WTC11 (cell line): ENCODE data around the gene OVOL1.
"Not testable (repeated sequence)": the region's sequence is repeated elsewhere in the genome, so short reads cannot be mapped to it uniquely, and the experiment has no call there.

Source experiments
- ETV6 ChIP-seq: sonication (generic); formaldehyde crosslinking; IDR thresholded peaks from 2 replicates; pipeline ENCODE4 v1.8.1; 2022; ENCODE audit warnings: mild to moderate bottlenecking, missing genetic modification reagents
- MYBL2 ChIP-seq: sonication (generic); formaldehyde crosslinking; IDR thresholded peaks from 2 replicates; pipeline ENCODE4 v1.8.1; 2023; ENCODE audit warnings: mild to moderate bottlenecking, moderate library complexity, missing genetic modification reagents
- NFE2L1 ChIP-seq: sonication (generic); formaldehyde crosslinking; IDR thresholded peaks from 2 replicates; pipeline ENCODE4 v1.8.1; 2023; ENCODE audit warnings: missing genetic modification reagents
- NR3C1 ChIP-seq: sonication (generic); formaldehyde crosslinking; conservative IDR thresholded peaks from 2 replicates; pipeline ENCODE4 v1.8.1; 2023; ENCODE audit warnings: low read depth, mild to moderate bottlenecking, missing genetic modification reagents
- TEAD1 ChIP-seq: sonication (generic); formaldehyde crosslinking; IDR thresholded peaks from 2 replicates; pipeline ENCODE4 v1.8.0; 2022; ENCODE audit warnings: mild to moderate bottlenecking, missing genetic modification reagents
- ZMAT4 ChIP-seq: fragments of 250-450 bp; sonication (Bioruptor Pico); IDR thresholded peaks from 2 replicates; pipeline ENCODE4 v1.9.0; 2021; ENCODE audit warnings: mild to moderate bottlenecking
- ZNF121 ChIP-seq: sonication (generic); formaldehyde crosslinking; IDR thresholded peaks from 2 replicates; pipeline ENCODE4 v1.8.0; 2023; ENCODE audit warnings: missing genetic modification reagents
- TF ChIP-seq, protein P1 (sequence below): fragments of 200-600 bp; IDR thresholded peaks from 2 replicates; pipeline ENCODE4 v1.8.0; 2022; ENCODE audit warnings: antibody characterized with exemption

DNA sequence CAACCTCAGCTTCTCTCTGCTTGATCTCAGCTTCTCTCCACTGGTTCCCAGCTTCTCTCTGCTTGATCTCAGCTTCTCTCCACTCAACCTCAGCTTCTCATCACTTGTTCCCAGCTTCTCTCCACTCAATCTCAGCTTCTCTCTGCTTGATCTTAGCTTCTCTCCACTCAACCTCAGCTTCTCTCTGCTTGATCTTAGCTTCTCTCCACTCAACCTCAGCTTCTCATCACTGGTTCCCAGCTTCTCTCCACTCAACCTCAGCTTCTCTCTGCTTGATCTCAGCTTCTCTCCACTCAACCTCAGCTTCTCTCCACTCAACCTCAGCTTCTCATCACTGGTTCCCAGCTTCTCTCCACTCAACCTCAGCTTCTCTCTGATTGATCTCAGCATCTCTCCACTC lies 45.4 kb downstream of the OVOL1 start:
- TF ChIP-seq ETV6 (CRISPR knock-in tag); MYBL2 (CRISPR knock-in tag); ZMAT4 (CRISPR knock-in tag); NFE2L1; ZNF121 (CRISPR knock-in tag); TEAD1; NR3C1: not testable (repeated sequence)
- TF ChIP-seq, protein P1, sequence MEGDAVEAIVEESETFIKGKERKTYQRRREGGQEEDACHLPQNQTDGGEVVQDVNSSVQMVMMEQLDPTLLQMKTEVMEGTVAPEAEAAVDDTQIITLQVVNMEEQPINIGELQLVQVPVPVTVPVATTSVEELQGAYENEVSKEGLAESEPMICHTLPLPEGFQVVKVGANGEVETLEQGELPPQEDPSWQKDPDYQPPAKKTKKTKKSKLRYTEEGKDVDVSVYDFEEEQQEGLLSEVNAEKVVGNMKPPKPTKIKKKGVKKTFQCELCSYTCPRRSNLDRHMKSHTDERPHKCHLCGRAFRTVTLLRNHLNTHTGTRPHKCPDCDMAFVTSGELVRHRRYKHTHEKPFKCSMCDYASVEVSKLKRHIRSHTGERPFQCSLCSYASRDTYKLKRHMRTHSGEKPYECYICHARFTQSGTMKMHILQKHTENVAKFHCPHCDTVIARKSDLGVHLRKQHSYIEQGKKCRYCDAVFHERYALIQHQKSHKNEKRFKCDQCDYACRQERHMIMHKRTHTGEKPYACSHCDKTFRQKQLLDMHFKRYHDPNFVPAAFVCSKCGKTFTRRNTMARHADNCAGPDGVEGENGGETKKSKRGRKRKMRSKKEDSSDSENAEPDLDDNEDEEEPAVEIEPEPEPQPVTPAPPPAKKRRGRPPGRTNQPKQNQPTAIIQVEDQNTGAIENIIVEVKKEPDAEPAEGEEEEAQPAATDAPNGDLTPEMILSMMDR: not testable (repeated sequence)
